Measurements from ENCODE around the gene CALHM6.

- no peak for TF ChIP-seq CTCF (IDR thresholded peaks at IDR 0.05)
- TF ChIP-seq EP300 (IDR thresholded peaks at IDR 0.05): no peak
- TF ChIP-seq POLR2A (IDR thresholded peaks at IDR 0.05): no peak
Observed at GRCh38 chr6:116459927-116460326, 1.2 kb upstream of the CALHM6 start.
